HG03175 (cell line): ENCODE measurements around the gene PHYH.

Experiments
- ATAC-seq: cut with Tn5 transposase; IDR thresholded peaks from one replicate; pipeline ENCODE4 v1.9.1; 2021; ENCODE audit warnings: mild to moderate bottlenecking, moderate library complexity; ENCODE audit not compliant: unreplicated experiment

PHYH gene

GRCh38 chr10:13231190-13231589, 68.7 kb downstream of the PHYH start:
- no peak for ATAC-seq
